GM19395 (cell line): ENCODE results near the gene ZNF641.
A peak's percentile ranks its signal among the peaks of the same experiment; 100 is the strongest.

Source experiments
- ATAC-seq: cut with Tn5 transposase; IDR thresholded peaks from one replicate; pipeline ENCODE4 v1.9.1; 2021; ENCODE audit warnings: mild to moderate bottlenecking, moderate library complexity; ENCODE audit not compliant: unreplicated experiment

The ZNF641 gene

GRCh38 chr12:48350249-48351021, at the start of gene ZNF641:
Gene ZNF641, minus strand, starts transcription at chr12:48350919. Its CDS starts 2,829 bp downstream, at chr12:48348090.
- peak; percentile 78 for ATAC-seq

- no peak for ATAC-seq
These were observed 39.3 kb upstream of the ZNF641 start for GRCh38 chr12:48390026-48390425.

- ATAC-seq: no peak
These were observed 38.7 kb upstream of the ZNF641 start for GRCh38 chr12:48389409-48389808.

GRCh38 chr12:48388938-48389337, 38.2 kb upstream of the ZNF641 start:
- no peak for ATAC-seq

GRCh38 chr12:48388460-48388859, 37.7 kb upstream of the ZNF641 start:
- no peak for ATAC-seq

GRCh38 chr12:48380596-48380995, 29.9 kb upstream of the ZNF641 start:
- ATAC-seq: no peak

- ATAC-seq: no peak
These were observed 29.1 kb upstream of the ZNF641 start for GRCh38 chr12:48379794-48380193.

GRCh38 chr12:48377646-48378045, 26.9 kb upstream of the ZNF641 start:
- no peak for ATAC-seq

- ATAC-seq: no peak
These were observed 23.4 kb upstream of the ZNF641 start for GRCh38 chr12:48374164-48374563.

- ATAC-seq: no peak
These were observed 15.4 kb upstream of the ZNF641 start for GRCh38 chr12:48366131-48366530.

GRCh38 chr12:48361664-48362339, 11.1 kb upstream of the ZNF641 start:
- no peak for ATAC-seq

GRCh38 chr12:48358937-48359513, 8.3 kb upstream of the ZNF641 start:
- no peak for ATAC-seq

GRCh38 chr12:48356041-48356768, 5.5 kb upstream of the ZNF641 start:
- ATAC-seq: no peak

- no peak for ATAC-seq
These were observed 1.5 kb upstream of the ZNF641 start for GRCh38 chr12:48352157-48352760.

GRCh38 chr12:48351022-48351708, 446 bp upstream of the ZNF641 start:
- peak; percentile 52 for ATAC-seq

- ATAC-seq: no peak
These were observed 1.2 kb downstream of the ZNF641 start for GRCh38 chr12:48349471-48349870.

- ATAC-seq: no peak
These were observed 7.7 kb downstream of the ZNF641 start for GRCh38 chr12:48342980-48343379.

GRCh38 chr12:48340943-48341342, 9.8 kb downstream of the ZNF641 start:
- no peak for ATAC-seq

- no peak for ATAC-seq
These were observed 11.1 kb downstream of the ZNF641 start for GRCh38 chr12:48339442-48340117.

GRCh38 chr12:48336564-48336963, 14.2 kb downstream of the ZNF641 start:
- no peak for ATAC-seq
